Measurements from ENCODE around the gene TPP2.

Gene TPP2

DNA sequence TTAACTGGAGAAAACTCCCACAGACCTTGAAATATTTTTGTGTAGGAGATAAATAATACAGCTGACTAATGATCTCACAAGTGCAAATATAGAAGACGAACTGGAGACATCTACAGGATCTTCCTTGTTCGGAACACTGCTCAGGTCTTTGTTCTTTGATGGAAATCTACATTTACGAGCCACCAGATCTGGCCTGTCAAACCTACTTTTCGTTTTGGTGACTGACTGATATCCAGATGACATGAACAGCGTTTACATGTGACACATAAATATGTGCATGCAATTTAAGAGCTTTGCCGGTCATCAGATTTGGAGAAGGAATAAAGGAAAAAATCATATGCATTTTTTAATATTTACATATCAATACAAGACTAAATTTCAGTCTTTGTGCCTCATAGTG, 24.5 kb upstream of the TPP2 start:
- TF ChIP-seq, protein P1, sequence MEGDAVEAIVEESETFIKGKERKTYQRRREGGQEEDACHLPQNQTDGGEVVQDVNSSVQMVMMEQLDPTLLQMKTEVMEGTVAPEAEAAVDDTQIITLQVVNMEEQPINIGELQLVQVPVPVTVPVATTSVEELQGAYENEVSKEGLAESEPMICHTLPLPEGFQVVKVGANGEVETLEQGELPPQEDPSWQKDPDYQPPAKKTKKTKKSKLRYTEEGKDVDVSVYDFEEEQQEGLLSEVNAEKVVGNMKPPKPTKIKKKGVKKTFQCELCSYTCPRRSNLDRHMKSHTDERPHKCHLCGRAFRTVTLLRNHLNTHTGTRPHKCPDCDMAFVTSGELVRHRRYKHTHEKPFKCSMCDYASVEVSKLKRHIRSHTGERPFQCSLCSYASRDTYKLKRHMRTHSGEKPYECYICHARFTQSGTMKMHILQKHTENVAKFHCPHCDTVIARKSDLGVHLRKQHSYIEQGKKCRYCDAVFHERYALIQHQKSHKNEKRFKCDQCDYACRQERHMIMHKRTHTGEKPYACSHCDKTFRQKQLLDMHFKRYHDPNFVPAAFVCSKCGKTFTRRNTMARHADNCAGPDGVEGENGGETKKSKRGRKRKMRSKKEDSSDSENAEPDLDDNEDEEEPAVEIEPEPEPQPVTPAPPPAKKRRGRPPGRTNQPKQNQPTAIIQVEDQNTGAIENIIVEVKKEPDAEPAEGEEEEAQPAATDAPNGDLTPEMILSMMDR (IDR thresholded peaks at IDR 0.05; ENCODE audit: low read length, missing control alignments) = no peak
- no peak for DNase-seq (ENCODE audit: low read depth)
- no peak overlapping the region for H3K4me3 ChIP-seq (replicated peaks; ENCODE audit: low read depth, low read length)

DNA sequence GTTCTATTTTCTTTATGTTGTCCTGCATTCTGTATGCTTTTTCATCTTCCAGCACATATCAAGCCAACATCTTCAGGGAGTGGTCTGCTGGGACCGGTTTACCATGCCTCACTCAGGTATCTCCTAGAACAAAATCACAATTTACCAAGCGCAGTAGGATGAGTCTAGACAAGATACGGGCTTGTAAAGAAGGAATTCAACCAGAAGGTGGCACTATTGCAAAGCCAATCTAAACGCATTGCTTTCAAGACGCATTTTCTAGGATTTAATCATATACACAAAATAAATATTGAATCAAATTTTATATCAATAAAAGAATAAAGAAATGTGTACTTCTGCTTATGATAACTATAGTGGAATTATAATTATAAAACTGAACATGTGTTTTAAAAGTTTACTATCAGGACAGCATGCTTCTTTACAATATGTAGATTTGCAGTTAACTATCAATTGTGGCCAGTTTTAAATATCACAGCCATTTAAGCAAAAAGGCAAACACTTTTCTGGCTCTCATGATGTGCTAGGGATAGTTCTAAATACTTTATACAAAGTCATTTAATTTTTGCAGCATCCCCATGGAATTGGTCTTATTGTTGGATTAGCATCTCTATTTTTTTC, 16.1 kb upstream of the TPP2 start:
- peak; percentile 87 for DNase-seq (ENCODE audit: low read depth)
- H3K4me3 ChIP-seq (replicated peaks; ENCODE audit: low read depth, low read length) = no peak overlapping the region
- TF ChIP-seq, protein P1 (IDR thresholded peaks at IDR 0.05; ENCODE audit: low read length, missing control alignments) = peak; percentile 78

DNA sequence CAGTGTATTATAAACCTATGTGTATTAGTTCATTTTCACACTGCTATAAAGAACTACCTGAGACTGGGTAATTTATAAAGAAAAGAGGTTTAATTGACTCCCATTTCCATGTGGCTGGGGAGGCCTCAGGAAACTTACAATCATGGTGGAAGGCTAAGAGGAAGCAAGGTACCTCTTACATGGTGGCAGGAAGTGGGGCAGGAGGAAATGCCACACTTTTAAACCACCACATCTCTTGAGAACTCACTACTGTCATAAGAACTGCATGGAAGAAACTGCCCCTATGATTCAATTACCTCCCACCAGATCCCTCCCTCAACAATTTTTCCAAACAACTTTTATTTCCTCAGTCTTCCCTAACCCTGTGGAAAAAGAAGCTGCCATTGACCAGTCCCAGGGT, 14.5 kb upstream of the TPP2 start:
- TF ChIP-seq, protein P1 (IDR thresholded peaks at IDR 0.05; ENCODE audit: low read length, missing control alignments) = no peak
- DNase-seq (ENCODE audit: low read depth) = no peak

DNA sequence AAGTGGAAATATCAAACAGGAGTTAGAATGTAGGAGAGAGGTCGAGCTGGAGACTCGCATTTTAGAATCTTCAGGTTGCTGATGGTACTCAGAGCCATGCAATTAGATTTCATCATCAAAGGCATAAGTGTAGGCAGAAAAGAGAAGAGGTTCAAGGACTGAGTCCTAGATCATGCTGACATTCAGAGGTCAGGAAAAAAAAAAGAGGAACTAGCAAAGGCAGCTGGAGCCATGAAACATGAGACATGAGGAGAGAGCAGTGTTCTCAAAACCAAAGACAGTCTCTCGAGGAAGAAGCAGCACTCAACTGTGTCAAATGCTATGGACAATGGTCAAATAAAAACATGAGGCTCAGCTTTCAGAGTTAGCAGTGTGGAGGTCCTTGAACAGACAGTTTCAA, 12.4 kb upstream of the TPP2 start:
- no peak overlapping the region for H3K4me3 ChIP-seq (replicated peaks; ENCODE audit: low read depth, low read length)
- TF ChIP-seq, protein P1 (IDR thresholded peaks at IDR 0.05; ENCODE audit: low read length, missing control alignments) = no peak

More for the DNA sequence above, 14.5 kb upstream of the TPP2 start:
- H3K4me3 ChIP-seq (replicated peaks; ENCODE audit: low read depth, low read length) = no peak overlapping the region

DNA sequence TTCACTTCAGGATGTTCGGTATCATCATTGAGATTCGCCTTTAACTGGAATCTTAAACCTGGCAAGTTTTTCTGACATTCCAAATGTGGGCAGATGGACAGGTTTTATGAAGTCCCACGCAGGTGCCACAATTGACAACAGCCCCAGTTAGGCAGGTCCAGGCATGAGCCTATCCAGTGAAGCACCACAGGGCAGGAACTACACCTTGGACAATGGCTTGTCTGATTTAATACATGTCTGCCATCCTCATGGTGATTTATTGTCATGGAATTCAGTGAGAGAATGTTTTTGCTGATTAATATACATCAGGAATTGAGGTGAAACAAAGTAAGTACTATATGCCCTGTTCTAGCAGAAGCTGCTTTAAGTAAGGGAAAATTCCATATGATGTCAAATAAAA, 10.2 kb upstream of the TPP2 start:
- DNase-seq (ENCODE audit: low read depth) = no peak
- no peak overlapping the region for H3K4me3 ChIP-seq (replicated peaks; ENCODE audit: low read depth, low read length)

More for the DNA sequence above, 12.4 kb upstream of the TPP2 start:
- no peak for DNase-seq (ENCODE audit: low read depth)

DNA sequence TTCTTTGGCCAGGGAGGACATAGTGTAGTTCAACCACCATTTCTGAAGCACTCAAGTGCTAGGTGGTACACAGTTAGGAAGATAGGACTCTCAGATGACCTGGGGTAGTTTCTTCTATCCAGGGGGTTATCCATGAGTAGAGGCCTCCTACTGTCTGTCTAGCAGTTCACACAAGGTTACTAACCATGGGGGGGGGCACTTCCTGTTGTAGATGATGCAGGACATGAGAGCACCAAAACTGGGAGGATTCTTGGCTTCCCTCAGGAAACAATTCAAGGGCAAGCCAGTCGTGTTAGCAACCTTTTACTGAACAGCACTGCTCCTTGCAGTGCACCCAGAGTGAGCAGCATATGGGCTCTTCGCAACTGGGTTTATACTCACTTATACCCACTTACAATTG, 8.9 kb upstream of the TPP2 start:
- H3K4me3 ChIP-seq (replicated peaks; ENCODE audit: low read depth, low read length) = no peak overlapping the region
- DNase-seq (ENCODE audit: low read depth) = no peak
- TF ChIP-seq, protein P1 (IDR thresholded peaks at IDR 0.05; ENCODE audit: low read length, missing control alignments) = no peak

More for the DNA sequence above, 10.2 kb upstream of the TPP2 start:
- TF ChIP-seq, protein P1 (IDR thresholded peaks at IDR 0.05; ENCODE audit: low read length, missing control alignments) = no peak

DNA sequence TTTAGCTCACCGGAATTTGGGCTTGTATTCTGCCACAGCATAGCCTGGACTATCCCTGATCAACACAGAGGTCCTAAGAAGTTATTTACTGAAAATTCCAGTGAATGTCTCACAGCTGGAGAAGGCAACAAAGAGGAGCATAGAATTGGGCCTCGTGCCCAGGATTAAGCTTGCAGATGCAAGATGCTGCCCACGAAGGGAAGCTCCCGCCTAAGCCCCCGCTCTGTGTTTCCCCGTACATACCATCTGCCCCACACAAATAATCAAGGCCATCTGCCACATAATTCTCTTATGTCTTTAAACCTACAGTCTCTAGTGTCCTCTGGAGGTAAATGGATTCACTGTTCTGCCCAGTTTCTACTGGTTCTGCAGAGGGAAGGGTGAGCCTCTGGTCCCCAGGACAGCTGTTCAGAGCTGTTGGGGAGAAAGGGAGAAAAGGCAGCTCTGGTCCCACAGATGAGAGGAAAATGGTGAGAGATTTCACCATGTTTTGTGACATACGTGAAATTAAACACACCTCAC, 7.4 kb upstream of the TPP2 start:
- DNase-seq (ENCODE audit: low read depth) = no peak
- no peak overlapping the region for H3K4me3 ChIP-seq (replicated peaks; ENCODE audit: low read depth, low read length)
- TF ChIP-seq, protein P1 (IDR thresholded peaks at IDR 0.05; ENCODE audit: low read length, missing control alignments) = no peak
